GM10248 (cell line): Measurements from ENCODE around the gene CFAP45.

ENCODE experiments used
- CTCF ChIA-PET: fragments of 300-600 bp; sonication (Branson Sonifier 250); formaldehyde crosslinking; extraction: SDS; loops from one replicate; lab custom pipeline; 2021; ENCODE audit warnings: antibody characterized with exemption; lab: Yijun Ruan, JAX
- POLR2A ChIA-PET: fragments of 350-650 bp; sonication (Branson Sonifier 250); formaldehyde crosslinking; extraction: SDS; loops from one replicate; lab custom pipeline; 2020; ENCODE audit warnings: antibody characterized with exemption; lab: Yijun Ruan, JAX
- DNase-seq: peaks from one replicate; pipeline ENCODE4 v3.0.0; 2012; ENCODE audit errors: extremely low spot score
- CTCF ChIP-seq: IDR thresholded peaks from 2 replicates; pipeline ENCODE4 v1.5.1; 2012; ENCODE audit warnings: mild to moderate bottlenecking, low read depth; ENCODE audit errors: extremely low read depth, missing control alignments, control extremely low read depth

Gene CFAP45

GRCh38 chr1:159881622-159882526 is 18.1 kb downstream of the CFAP45 start:
- no peak for DNase-seq
- ChIA-PET CTCF (interaction anchor here (0.8 to 4.4 kb wide), 4 partner anchors 7 to 83 kb away, joined by 3 to 31 read pairs (median 7); no protein-coding TSS in a partner anchor), POLR2A (no interaction called here)
- TF ChIP-seq CTCF: no peak

GRCh38 chr1:159880430-159880829 is 19.5 kb downstream of the CFAP45 start:
- no peak for TF ChIP-seq CTCF
- POLR2A ChIA-PET: no interaction called here
- CTCF ChIA-PET: interaction anchor here (1.0 to 4.4 kb wide), 5 partner anchors 9 to 82 kb away, joined by 3 to 31 read pairs (median 5); no protein-coding TSS in a partner anchor
- DNase-seq: no peak

- no peak for DNase-seq
- TF ChIP-seq CTCF: no peak
- ChIA-PET CTCF (interaction anchor here (1.0 to 4.4 kb wide), 5 partner anchors 9 to 82 kb away, joined by 3 to 31 read pairs (median 5); no protein-coding TSS in a partner anchor), POLR2A (no interaction called here)
Observed at GRCh38 chr1:159879977-159880376, 20.0 kb downstream of the CFAP45 start.

- CTCF ChIA-PET: interaction anchor here (0.6 to 4.4 kb wide), 4 partner anchors 8 to 80 kb away, joined by 3 to 31 read pairs (median 8); no protein-coding TSS in a partner anchor
- POLR2A ChIA-PET: no interaction called here
- TF ChIP-seq CTCF: no peak
- no peak for DNase-seq
Observed at GRCh38 chr1:159879136-159879535, 20.8 kb downstream of the CFAP45 start.

GRCh38 chr1:159877695-159878444 is 22.1 kb downstream of the CFAP45 start:
- TF ChIP-seq CTCF: no peak
- ChIA-PET POLR2A (no interaction called here), CTCF (interaction anchor here (1.7 to 4.4 kb wide), 2 partner anchors 14 to 26 kb away, joined by 6 to 31 read pairs; no protein-coding TSS in a partner anchor)

GRCh38 chr1:159873530-159874143 is 26.3 kb downstream of the CFAP45 start:
- DNase-seq: no peak
- ChIA-PET CTCF (interaction anchor here (1.0 to 7.3 kb wide), 6 partner anchors 14 to 173 kb away, joined by 3 to 40 read pairs (median 4); no protein-coding TSS in a partner anchor), POLR2A (no interaction called here)
- no peak for TF ChIP-seq CTCF

More at GRCh38 chr1:159877695-159878444, 22.1 kb downstream of the CFAP45 start:
- DNase-seq: no peak
